Vagina (tissue), 2 donors: Measurements from ENCODE around the gene DAB2IP. TPM values are rescaled to one million over a fixed set of nuclear protein-coding genes. Genes with fewer than 3 reads are reported as not detected.
A peak's percentile ranks its signal among the peaks of the same experiment; 100 is the strongest.

Experiments
- DNase-seq, 2 donors: peaks; one replicate each; pipeline ENCODE4 v3.0.0-alpha.2; 2017; ENCODE audit errors: extremely low spot score in 2 of 2
- H3K27ac ChIP-seq: fragments of 200-600 bp; sonication (generic); one replicate; pipeline ENCODE4 v1.5.1; 2019
- H3K27me3 ChIP-seq: fragments of 200-600 bp; sonication (generic); one replicate; pipeline ENCODE4 v1.5.1; 2019
- H3K36me3 ChIP-seq, 2 donors: fragments of 200-600 bp; sonication (generic); one replicate each; pipeline ENCODE4 v1.5.1; 2017 to 2019
- H3K4me1 ChIP-seq: fragments of 200-600 bp; sonication (generic); one replicate; pipeline ENCODE4 v1.5.1; 2019
- H3K4me3 ChIP-seq, 2 donors: fragments of 200-600 bp; sonication (generic); 1 replicate in 1 of 2; 2 replicates in 1 of 2; pipeline ENCODE4 v1.5.1; 2016 to 2019
- H3K9me3 ChIP-seq: fragments of 200-600 bp; sonication (generic); one replicate; pipeline ENCODE4 v1.5.1; 2019
- POLR2A ChIP-seq, 2 donors: fragments of 450-650 bp; IDR thresholded peaks; one replicate each; pipeline ENCODE4 v1.6.1; 2017; ENCODE audit warnings: antibody characterized with exemption in 2 of 2, mild to moderate bottlenecking in 2 of 2, moderate library complexity in 2 of 2
- POLR2AphosphoS5 ChIP-seq, 2 donors: sonication (generic); formaldehyde crosslinking; IDR thresholded peaks; one replicate each; pipeline ENCODE4 v1.9.0; 2017; ENCODE audit warnings: antibody characterized with exemption in 2 of 2, mild to moderate bottlenecking in 2 of 2, low read depth in 1 of 2; ENCODE audit not compliant: insufficient read depth in 1 of 2
- intact Hi-C: fragments of 100-400 bp; cut with DNase I; formaldehyde crosslinking; loops from one replicate; pipeline ENCODE4 v1.15.1; 2023
- total RNA-seq: library from RNA; depleted of rRNA; stranded (reverse); fragments of >200 nt; gene quantifications from one replicate; pipeline ENCODE4 v1.2.3, GENCODE V29; 2016
- TF ChIP-seq, protein P1 (sequence below), 3 experiments: fragments of 450-650 bp in 2 of 3; fragments of 200-600 bp in 1 of 3; sonication (generic) in 1 of 3; IDR thresholded peaks; one replicate each; pipeline ENCODE4 v1.5.1; 2017 to 2019; ENCODE audit warnings: antibody characterized with exemption in 3 of 3, mild to moderate bottlenecking in 2 of 3, moderate library complexity in 2 of 3

The DAB2IP gene
- total RNA-seq, 1 donor from 2014 or later = 38.8 TPM

DNA sequence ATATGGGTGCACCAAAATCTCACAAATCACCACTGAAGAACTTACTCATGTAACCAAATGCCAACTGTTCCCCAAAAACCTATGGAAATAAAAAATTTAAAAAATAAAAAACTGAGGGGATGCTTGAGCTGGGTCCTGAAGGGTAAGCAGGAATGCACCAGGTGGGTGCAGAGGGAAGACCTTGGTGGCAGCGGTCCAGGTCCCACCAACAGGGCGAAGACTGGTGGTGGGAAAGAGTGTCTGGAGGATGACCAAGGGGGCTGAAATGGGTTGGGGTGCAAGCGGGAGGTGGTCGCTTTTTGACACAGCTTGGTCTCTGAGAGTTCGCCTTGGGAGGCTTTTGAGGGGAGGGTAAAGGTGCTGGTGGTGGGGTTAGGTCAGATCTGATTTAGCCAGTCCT is 3.3 kb upstream of the DAB2IP start:
- TF ChIP-seq POLR2AphosphoS5 (IDR thresholded peaks at IDR 0.05; ENCODE audit: insufficient read depth in 1 of 2, low read depth in 1 of 2) (no peak), POLR2A (IDR thresholded peaks at IDR 0.05) (no peak)
- TF ChIP-seq, protein P1, sequence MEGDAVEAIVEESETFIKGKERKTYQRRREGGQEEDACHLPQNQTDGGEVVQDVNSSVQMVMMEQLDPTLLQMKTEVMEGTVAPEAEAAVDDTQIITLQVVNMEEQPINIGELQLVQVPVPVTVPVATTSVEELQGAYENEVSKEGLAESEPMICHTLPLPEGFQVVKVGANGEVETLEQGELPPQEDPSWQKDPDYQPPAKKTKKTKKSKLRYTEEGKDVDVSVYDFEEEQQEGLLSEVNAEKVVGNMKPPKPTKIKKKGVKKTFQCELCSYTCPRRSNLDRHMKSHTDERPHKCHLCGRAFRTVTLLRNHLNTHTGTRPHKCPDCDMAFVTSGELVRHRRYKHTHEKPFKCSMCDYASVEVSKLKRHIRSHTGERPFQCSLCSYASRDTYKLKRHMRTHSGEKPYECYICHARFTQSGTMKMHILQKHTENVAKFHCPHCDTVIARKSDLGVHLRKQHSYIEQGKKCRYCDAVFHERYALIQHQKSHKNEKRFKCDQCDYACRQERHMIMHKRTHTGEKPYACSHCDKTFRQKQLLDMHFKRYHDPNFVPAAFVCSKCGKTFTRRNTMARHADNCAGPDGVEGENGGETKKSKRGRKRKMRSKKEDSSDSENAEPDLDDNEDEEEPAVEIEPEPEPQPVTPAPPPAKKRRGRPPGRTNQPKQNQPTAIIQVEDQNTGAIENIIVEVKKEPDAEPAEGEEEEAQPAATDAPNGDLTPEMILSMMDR (IDR thresholded peaks at IDR 0.05) = no peak
- Histone ChIP-seq H3K27ac (no peak overlapping the region), H3K9me3 (no peaks in the 10 kb centered on the region), H3K4me3 (no peak overlapping the region), H3K27me3 (no peaks in the 10 kb centered on the region), H3K36me3 (no peaks in the 10 kb centered on the region), H3K4me1 (peaks cover 33% of the 10 kb centered on the region)
- intact Hi-C loops = no loop called here
- DNase-seq = no peak

DNA sequence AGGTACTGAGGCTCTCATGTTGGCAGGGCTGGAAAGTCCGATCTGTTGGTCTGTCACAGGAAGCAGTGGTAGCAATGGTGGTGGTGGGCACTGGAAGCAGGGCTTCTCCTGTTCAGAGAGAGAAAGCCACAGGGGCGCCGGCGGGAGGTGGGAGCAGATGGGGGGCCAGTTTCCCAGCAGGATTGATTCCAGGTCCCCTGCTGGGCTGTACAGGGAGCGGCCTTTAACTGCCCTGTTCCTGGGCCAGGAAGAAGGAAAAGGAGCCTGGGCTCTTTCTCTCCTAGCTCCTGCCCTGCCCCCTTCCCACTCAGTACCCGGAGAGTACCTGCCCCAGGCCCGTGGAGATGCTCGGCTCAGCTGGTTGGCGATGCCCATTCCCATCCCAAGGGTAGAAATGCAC is 2.6 kb upstream of the DAB2IP start:
- Histone ChIP-seq H3K27ac (no peak overlapping the region), H3K4me3 (no peak overlapping the region), H3K36me3 (no peaks in the 10 kb centered on the region), H3K9me3 (no peaks in the 10 kb centered on the region), H3K27me3 (no peaks in the 10 kb centered on the region), H3K4me1 (peaks cover 33% of the 10 kb centered on the region)
- intact Hi-C loops = no loop called here
- TF ChIP-seq POLR2A (IDR thresholded peaks at IDR 0.05) (no peak), POLR2AphosphoS5 (IDR thresholded peaks at IDR 0.05; ENCODE audit: insufficient read depth in 1 of 2, low read depth in 1 of 2) (no peak)
- TF ChIP-seq, protein P1 (IDR thresholded peaks at IDR 0.05) = no peak
- no peak for DNase-seq

DNA sequence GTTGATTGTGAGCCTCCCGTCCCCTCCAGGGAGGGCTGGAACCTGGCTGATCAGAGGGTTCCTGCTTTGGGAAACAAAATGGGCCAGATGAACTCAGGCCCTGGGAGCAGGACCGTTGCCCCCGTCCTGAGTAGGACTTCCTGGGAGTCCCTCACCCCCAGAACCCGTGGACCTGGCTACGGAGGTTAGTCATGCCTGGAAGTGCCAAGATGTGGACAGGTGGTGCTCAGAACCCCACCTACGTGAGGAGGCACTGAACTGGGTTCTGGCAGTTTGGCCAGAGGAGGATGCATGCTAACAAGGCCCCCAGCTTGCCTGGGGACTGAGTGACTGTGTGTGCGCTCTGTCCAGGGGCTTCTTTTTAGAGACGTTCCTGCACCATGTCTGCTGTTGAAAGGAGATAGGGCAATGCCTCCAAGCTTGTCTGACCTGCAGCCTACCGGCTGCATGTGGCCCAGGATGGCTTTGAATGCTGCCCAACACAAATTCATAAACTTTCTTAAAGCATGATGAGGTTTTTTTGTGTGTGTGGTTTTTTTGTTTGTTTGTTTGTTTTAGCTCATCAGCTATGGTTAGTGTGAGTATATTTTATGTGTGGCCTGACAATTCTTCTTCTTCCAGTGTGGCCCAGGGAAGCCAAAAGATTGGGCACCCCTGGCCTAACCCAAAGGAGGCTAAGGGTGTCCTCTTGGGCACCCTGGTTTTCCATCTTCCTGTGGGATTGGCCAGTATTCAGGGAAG is 1.8 kb upstream of the DAB2IP start:
- DNase-seq = no peak
- Histone ChIP-seq H3K27me3 (no peaks in the 10 kb centered on the region), H3K4me3 (no peak overlapping the region), H3K9me3 (no peaks in the 10 kb centered on the region), H3K27ac (peak overlapping the region; percentile 73), H3K4me1 (peaks cover 33% of the 10 kb centered on the region), H3K36me3 (no peaks in the 10 kb centered on the region)
- TF ChIP-seq POLR2A (IDR thresholded peaks at IDR 0.05) (no peak), POLR2AphosphoS5 (IDR thresholded peaks at IDR 0.05; ENCODE audit: insufficient read depth in 1 of 2, low read depth in 1 of 2) (no peak)
- TF ChIP-seq, protein P1 (IDR thresholded peaks at IDR 0.05) = no peak
- intact Hi-C loops = loop anchor here (5.0 kb wide), 1 partner anchor 38 kb away; no protein-coding TSS in a partner anchor

DNA sequence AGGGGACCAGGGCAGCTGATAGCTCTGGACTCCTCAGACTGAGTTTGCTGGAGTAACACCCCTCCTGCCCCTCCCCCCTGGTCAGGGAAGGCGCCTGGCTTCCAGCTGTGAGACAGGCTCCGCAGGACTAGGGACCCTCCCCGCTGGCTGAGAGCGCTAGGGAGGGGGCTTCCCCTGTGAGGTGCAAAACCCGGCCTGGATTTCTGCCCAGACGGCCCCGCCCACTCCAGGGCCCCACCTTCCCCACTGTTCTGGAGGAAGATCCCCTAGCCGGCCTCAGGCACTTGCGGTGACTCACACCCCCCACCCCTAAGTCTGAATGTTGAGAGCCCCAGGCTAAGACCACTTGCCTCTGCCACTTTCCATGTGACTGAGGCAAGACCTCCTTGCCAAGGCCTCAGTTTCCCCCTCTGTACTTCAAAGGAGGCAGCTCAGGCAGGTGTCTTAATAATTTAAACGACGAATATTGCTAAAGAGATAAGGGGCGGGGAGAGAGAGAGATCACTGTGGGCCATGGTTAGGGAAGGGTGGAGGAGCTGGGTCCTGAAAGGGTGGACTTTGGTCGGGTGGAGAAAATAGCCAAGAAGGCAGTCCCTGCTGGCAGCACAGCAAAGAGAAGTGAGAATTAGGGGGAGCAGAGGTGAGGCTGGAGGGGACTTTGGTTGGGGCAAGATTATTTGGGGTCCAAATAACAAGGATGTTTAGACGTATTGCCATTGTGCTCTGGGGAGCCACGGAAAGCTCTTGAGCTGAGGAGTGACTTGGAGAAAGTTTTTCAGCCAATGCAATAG is 1.0 kb upstream of the DAB2IP start:
- H3K4me3 ChIP-seq = peak overlapping the region; percentile 61 to 78

DNA sequence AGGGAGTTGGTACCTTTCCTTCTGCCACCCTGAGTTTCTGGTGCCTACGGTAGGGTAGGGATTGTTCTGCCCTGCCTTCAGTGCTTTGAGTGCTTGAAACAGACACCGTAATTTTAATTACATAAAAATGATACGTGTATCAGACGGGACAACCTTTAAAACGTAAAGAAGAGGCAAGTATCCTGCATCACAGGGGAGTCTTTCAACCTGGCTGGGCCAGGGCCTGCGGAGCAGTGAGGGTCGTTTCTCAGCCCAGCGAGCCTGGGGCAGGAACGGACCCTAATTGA is 483 bp upstream of the DAB2IP start:
- H3K4me1 ChIP-seq = peaks cover 33% of the 10 kb centered on the region
- no peak for TF ChIP-seq POLR2A (IDR thresholded peaks at IDR 0.05)
- TF ChIP-seq POLR2AphosphoS5 (IDR thresholded peaks at IDR 0.05; ENCODE audit: insufficient read depth in 1 of 2, low read depth in 1 of 2) = no peak
- TF ChIP-seq, protein P1 (IDR thresholded peaks at IDR 0.05) = no peak

More for the DNA sequence above, 1.0 kb upstream of the DAB2IP start:
- intact Hi-C loops = loop anchor here (5.0 kb wide), 1 partner anchor 37 kb away; no protein-coding TSS in a partner anchor
- DNase-seq = no peak
- peaks cover 33% of the 10 kb centered on the region for H3K4me1 ChIP-seq
- TF ChIP-seq POLR2AphosphoS5 (IDR thresholded peaks at IDR 0.05; ENCODE audit: insufficient read depth in 1 of 2, low read depth in 1 of 2) (peak in 1 of 2 donors; percentile 51), POLR2A (IDR thresholded peaks at IDR 0.05) (no peak)
- no peaks in the 10 kb centered on the region for H3K27me3 ChIP-seq
- peak overlapping the region; percentile 73 for H3K27ac ChIP-seq
- no peaks in the 10 kb centered on the region for H3K9me3 ChIP-seq
- H3K36me3 ChIP-seq = no peaks in the 10 kb centered on the region

More for the DNA sequence above, 483 bp upstream of the DAB2IP start:
- DNase-seq = no peak
- Histone ChIP-seq H3K27me3 (no peaks in the 10 kb centered on the region), H3K9me3 (no peaks in the 10 kb centered on the region), H3K36me3 (no peaks in the 10 kb centered on the region), H3K27ac (peak overlapping the region; percentile 73), H3K4me3 (peak overlapping the region; percentile 61 to 78)
- intact Hi-C loops = loop anchor here (5.0 kb wide), 1 partner anchor 36 kb away; no protein-coding TSS in a partner anchor
